Upper lobe of right lung (tissue), 1 donor: ENCODE measurements around the gene PTPRN2. TPM values are rescaled to one million over a fixed set of nuclear protein-coding genes. Genes with fewer than 3 reads are reported as not detected.

ENCODE experiments used
- ATAC-seq: fragments of 200-7000 bp; cut with Tn5 transposase; one replicate; pipeline ENCODE4 v1.9.1; 2020; ENCODE audit warnings: mild to moderate bottlenecking, moderate library complexity
- DNase-seq: peaks from one replicate; pipeline ENCODE4 v3.0.0-alpha.2; 2020
- H3K27ac ChIP-seq: fragments of 200-600 bp; one replicate; pipeline ENCODE4 v1.8.0; 2022
- H3K27me3 ChIP-seq: fragments of 200-600 bp; one replicate; pipeline ENCODE4 v1.8.0; 2022; ENCODE audit warnings: mild to moderate bottlenecking
- H3K36me3 ChIP-seq: fragments of 200-600 bp; one replicate; pipeline ENCODE4 v1.8.0; 2022
- H3K4me1 ChIP-seq: fragments of 200-600 bp; one replicate; pipeline ENCODE4 v1.8.0; 2022
- H3K4me3 ChIP-seq: fragments of 200-600 bp; one replicate; pipeline ENCODE4 v1.8.0; 2022; ENCODE audit warnings: mild to moderate bottlenecking
- H3K9me3 ChIP-seq: fragments of 200-600 bp; one replicate; pipeline ENCODE4 v1.8.0; 2022
- intact Hi-C: fragments of 100-400 bp; cut with DNase I; formaldehyde crosslinking; loops from one replicate; pipeline ENCODE4 v1.11.0; 2022
- total RNA-seq: library from RNA; stranded (reverse); fragmentation: NEBNext Ultra II Directional; extraction: Animal tissue kit (Norgen Biotek cat#: 25700); gene quantifications from one replicate; pipeline ENCODE4 v1.2.1, GENCODE V29; 2021
- TF ChIP-seq, protein P1 (sequence below): fragments of 200-600 bp; IDR thresholded peaks from one replicate; pipeline ENCODE4 v1.8.0; 2022; ENCODE audit warnings: antibody characterized with exemption
- donor health status: DM: no; HTN: yes; CAD: no; lungs with severe emphysema.

The PTPRN2 gene
- total RNA-seq, 1 donor from 2014 or later = 4.9 TPM

GRCh38 chr7:158016180-158017097, 571.2 kb downstream of the PTPRN2 start:
- ATAC-seq (peak; percentile 18), DNase-seq (peak; percentile 53)
- intact Hi-C loops = no loop called here
- H3K27ac ChIP-seq = peak overlapping the region; percentile 36
- no peaks in the 10 kb centered on the region for H3K27me3 ChIP-seq
- no peaks in the 10 kb centered on the region for H3K36me3 ChIP-seq
- H3K4me1 ChIP-seq = no peaks in the 10 kb centered on the region
- no peaks in the 10 kb centered on the region for H3K9me3 ChIP-seq
- H3K4me3 ChIP-seq = peak overlapping the region; percentile 23
- TF ChIP-seq, protein P1, sequence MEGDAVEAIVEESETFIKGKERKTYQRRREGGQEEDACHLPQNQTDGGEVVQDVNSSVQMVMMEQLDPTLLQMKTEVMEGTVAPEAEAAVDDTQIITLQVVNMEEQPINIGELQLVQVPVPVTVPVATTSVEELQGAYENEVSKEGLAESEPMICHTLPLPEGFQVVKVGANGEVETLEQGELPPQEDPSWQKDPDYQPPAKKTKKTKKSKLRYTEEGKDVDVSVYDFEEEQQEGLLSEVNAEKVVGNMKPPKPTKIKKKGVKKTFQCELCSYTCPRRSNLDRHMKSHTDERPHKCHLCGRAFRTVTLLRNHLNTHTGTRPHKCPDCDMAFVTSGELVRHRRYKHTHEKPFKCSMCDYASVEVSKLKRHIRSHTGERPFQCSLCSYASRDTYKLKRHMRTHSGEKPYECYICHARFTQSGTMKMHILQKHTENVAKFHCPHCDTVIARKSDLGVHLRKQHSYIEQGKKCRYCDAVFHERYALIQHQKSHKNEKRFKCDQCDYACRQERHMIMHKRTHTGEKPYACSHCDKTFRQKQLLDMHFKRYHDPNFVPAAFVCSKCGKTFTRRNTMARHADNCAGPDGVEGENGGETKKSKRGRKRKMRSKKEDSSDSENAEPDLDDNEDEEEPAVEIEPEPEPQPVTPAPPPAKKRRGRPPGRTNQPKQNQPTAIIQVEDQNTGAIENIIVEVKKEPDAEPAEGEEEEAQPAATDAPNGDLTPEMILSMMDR = no peak

DNA sequence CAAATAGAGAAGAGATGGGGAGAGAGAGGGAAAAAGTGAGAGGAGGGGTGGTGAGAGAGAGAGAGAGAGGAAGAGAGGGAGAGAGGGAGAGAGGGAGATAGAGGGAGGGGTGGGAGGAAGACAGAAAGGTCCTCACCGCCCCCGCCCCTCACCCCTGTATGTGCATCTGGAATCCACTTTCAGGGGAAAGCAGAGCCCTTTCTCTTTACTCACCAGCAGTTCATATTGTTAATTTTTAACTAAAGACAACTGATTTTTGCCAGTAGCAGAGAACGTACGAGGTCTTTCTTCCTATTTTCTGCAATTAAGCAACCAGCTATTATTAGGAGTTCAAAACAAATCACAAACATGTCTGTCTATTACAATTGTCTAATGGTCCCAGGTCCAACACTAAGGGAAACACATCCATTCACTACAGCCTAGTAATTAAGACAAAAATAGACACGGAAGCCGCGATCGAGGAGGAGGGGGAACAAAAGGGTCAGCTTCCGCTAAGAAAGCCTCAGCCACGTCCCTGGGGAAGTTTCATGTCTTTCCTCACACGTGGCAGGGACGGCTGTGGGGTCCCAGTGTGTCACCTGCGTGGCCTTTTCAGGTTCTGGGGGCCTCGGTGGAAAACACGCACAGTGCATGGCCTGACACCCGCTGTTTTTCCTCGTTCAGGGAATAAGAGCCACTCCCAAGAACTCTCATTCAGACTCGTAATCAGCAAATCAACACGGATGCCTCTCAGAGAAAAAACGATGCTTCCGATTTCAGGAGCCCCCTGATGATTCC, 572.0 kb downstream of the PTPRN2 start:
- no peaks in the 10 kb centered on the region for H3K27me3 ChIP-seq
- H3K36me3 ChIP-seq = no peaks in the 10 kb centered on the region
- ATAC-seq (peak; percentile 6), DNase-seq (peak; percentile 36)
- H3K4me1 ChIP-seq = no peaks in the 10 kb centered on the region
- TF ChIP-seq, protein P1 = no peak
- peak overlapping the region; percentile 36 for H3K27ac ChIP-seq
- intact Hi-C loops = no loop called here
- H3K4me3 ChIP-seq = peak overlapping the region; percentile 10
- H3K9me3 ChIP-seq = no peaks in the 10 kb centered on the region

DNA sequence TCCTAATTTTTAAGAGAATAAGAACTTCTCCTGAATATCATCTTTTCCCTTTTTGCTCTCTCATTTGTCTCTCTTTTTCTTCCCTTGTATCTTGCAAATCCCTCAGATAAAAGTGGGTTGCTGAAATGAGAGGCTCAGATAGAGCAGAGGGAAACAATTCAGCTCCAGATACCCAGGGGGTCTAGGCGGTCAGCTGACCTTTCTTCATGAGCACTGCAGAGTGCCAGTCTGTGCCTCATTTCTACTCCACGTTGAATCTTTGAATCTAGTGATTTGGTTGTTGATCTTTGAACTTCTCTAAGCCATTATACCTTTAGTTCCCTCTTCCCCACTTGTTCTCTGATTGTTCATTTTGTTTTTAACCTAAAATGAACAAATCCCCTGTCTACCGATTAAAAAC, 572.6 kb downstream of the PTPRN2 start:
- Histone ChIP-seq H3K9me3 (no peaks in the 10 kb centered on the region), H3K4me3 (no peak overlapping the region), H3K36me3 (no peaks in the 10 kb centered on the region), H3K4me1 (no peaks in the 10 kb centered on the region), H3K27ac (no peak overlapping the region), H3K27me3 (no peaks in the 10 kb centered on the region)
- TF ChIP-seq, protein P1 = no peak
- no peak for ATAC-seq
- intact Hi-C loops = no loop called here
- no peak for DNase-seq

DNA sequence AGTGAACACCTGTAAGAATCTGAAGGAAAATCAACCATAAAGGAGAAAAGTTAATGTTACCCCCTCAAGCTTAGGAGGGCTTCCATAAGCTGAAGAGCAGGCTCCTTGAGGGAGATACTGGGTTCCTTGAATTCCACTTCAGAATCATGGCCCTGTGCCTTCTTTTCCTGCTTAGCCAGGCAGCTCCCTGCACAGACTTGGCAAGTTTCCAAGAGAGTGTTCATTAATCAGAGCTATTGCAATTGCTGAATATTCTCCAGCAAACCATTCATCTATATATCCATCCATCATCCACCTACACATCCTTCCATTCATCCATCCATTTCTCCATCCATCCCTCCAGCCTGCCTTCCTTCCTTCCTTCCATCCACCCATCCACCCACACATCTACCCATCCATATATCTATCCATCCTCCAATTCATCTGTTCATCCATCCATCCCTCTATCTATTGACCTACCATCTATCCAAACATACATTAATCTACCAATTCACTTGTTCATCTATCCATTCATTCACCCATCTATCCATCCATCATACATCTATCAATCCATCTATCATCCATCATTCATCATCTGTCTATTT, 574.4 kb downstream of the PTPRN2 start:
- Histone ChIP-seq H3K4me3 (no peak overlapping the region), H3K27me3 (no peaks in the 10 kb centered on the region), H3K9me3 (no peaks in the 10 kb centered on the region), H3K36me3 (no peaks in the 10 kb centered on the region), H3K27ac (no peak overlapping the region), H3K4me1 (no peaks in the 10 kb centered on the region)
- intact Hi-C loops = no loop called here
- ATAC-seq (no peak), DNase-seq (no peak)
- TF ChIP-seq, protein P1 = no peak

DNA sequence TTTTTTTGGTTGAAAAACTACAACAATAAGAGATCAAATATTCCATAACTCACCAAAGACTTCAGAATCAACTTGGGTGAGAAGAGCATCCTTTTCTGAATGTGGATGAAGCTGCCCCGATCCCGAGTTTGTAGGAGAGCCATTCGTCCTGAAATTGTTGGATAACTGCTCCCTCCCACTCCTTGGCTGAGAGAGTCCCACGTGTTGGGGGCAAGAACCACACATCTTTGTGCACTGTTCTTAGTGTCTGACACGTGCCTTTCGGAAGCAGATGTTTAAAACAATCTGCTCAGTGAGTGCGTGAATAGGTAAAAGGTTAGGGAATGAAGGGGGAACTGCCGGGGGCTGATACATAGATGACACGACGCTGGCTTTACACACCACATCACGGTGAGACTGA, 575.7 kb downstream of the PTPRN2 start:
- intact Hi-C loops = no loop called here
- H3K4me3 ChIP-seq = no peak overlapping the region
- DNase-seq (peak; percentile 19), ATAC-seq (no peak)
- no peaks in the 10 kb centered on the region for H3K36me3 ChIP-seq
- no peaks in the 10 kb centered on the region for H3K4me1 ChIP-seq
- H3K27me3 ChIP-seq = no peaks in the 10 kb centered on the region
- no peaks in the 10 kb centered on the region for H3K9me3 ChIP-seq
- no peak overlapping the region for H3K27ac ChIP-seq
- TF ChIP-seq, protein P1 = no peak
